ENCODE measurements around the gene CEACAM18.
"Not testable (repeated sequence)": the region's sequence is repeated elsewhere in the genome, so short reads cannot be mapped to it uniquely, and the experiment has no call there.

CEACAM18 gene

DNA sequence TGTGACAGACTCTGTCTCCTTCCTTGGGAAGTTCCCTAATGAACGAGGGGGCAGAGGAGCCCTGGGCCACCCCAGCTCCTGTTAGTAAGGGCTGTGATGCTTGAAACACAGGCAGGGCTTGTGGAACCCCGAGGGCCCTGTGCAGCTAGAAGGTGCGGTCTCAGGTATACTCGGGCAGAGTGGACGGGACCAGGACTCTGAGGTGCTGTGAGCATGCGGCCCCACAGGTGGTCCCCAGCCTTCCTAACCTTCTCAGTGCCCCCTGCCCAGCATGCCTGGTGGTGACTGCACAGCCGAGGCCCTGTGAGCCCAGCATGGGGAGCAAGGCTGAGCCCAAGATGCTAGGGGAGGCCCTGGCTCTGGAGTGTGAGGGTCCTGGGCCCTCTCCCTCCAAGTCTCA lies 16.1 kb upstream of the CEACAM18 start:
- TF ChIP-seq, protein P1, sequence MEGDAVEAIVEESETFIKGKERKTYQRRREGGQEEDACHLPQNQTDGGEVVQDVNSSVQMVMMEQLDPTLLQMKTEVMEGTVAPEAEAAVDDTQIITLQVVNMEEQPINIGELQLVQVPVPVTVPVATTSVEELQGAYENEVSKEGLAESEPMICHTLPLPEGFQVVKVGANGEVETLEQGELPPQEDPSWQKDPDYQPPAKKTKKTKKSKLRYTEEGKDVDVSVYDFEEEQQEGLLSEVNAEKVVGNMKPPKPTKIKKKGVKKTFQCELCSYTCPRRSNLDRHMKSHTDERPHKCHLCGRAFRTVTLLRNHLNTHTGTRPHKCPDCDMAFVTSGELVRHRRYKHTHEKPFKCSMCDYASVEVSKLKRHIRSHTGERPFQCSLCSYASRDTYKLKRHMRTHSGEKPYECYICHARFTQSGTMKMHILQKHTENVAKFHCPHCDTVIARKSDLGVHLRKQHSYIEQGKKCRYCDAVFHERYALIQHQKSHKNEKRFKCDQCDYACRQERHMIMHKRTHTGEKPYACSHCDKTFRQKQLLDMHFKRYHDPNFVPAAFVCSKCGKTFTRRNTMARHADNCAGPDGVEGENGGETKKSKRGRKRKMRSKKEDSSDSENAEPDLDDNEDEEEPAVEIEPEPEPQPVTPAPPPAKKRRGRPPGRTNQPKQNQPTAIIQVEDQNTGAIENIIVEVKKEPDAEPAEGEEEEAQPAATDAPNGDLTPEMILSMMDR (IDR thresholded peaks at IDR 0.05; ENCODE audit: low read depth, low read length) = no peak
- H3K4me3 ChIP-seq (replicated peaks in 1 of 2; ENCODE audit: low read depth in 2 of 2, low read length in 2 of 2) = no peak overlapping the region
- no peak for DNase-seq (ENCODE audit: low read depth in 2 of 2)

GRCh38 chr19:51462681-51463080 lies 15.7 kb upstream of the CEACAM18 start:
- DNase-seq (ENCODE audit: low read depth in 2 of 2) = no peak
- TF ChIP-seq, protein P1 (IDR thresholded peaks at IDR 0.05; ENCODE audit: low read depth, low read length) = no peak

GRCh38 chr19:51463976-51464581 lies 14.3 kb upstream of the CEACAM18 start:
- H3K4me3 ChIP-seq (replicated peaks in 1 of 2; ENCODE audit: low read depth in 2 of 2, low read length in 2 of 2); DNase-seq (ENCODE audit: low read depth in 2 of 2): not testable (repeated sequence)

More at GRCh38 chr19:51462681-51463080, 15.7 kb upstream of the CEACAM18 start:
- no peak overlapping the region for H3K4me3 ChIP-seq (replicated peaks in 1 of 2; ENCODE audit: low read depth in 2 of 2, low read length in 2 of 2)

DNA sequence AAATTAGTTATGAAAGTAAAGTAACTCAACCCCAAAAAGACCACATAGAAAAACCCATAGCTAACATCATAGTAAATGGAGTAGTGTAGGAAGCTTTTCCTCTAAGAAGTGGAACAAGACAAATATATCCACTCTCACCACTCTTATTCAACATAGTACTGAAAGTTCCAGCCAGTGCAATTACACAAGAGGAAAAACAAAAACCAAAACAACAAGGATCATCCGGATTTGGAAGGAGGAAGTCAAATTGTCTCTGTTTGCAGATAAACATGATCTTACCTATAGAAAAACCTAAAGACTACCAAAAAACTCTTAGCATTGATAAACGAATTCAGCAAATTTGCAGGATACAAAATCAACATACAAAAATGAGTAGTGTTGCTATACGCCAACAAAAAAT lies 11.6 kb upstream of the CEACAM18 start:
- no peak for DNase-seq (ENCODE audit: low read depth in 2 of 2)
- H3K4me3 ChIP-seq (replicated peaks in 1 of 2; ENCODE audit: low read depth in 2 of 2, low read length in 2 of 2) = no peak overlapping the region
- TF ChIP-seq, protein P1 (IDR thresholded peaks at IDR 0.05; ENCODE audit: low read depth, low read length) = no peak

DNA sequence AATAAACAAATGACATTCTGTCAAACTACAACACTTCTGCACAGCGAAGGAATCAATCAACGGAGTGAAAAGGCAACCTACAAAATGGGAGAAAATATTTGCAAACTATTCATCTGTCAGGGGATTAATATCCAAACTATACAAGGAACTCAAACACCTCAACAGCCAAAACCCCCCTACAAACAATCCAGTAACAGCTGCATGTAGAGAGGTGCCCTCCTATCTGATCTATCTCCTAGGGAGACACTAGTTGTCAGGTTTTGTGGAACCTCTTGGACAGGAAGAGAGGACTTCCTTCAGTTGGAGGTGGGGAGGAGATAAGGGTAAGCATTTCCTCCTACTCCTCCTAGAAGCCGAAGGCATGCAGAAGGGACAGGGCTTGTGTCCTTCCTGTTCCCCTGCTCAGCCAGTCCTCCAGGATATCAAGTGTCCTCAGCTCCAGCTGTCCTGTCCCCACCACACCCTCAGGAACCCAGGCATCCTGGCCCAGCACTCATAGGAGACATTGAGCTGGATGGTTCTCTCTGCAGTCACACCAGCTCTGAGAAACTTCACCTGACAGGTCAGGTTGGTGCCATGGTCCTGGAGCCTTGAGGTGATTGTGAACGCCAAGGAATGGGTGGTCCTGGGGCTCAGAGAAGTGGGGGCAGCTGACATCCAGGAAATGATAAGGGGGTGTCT lies 10.3 kb upstream of the CEACAM18 start:
- DNase-seq (ENCODE audit: low read depth in 2 of 2) = no peak
- TF ChIP-seq, protein P1 (IDR thresholded peaks at IDR 0.05; ENCODE audit: low read depth, low read length) = no peak
- no peak overlapping the region for H3K4me3 ChIP-seq (replicated peaks in 1 of 2; ENCODE audit: low read depth in 2 of 2, low read length in 2 of 2)

GRCh38 chr19:51468545-51468920 lies 9.8 kb upstream of the CEACAM18 start:
- TF ChIP-seq, protein P1 (IDR thresholded peaks at IDR 0.05; ENCODE audit: low read depth, low read length) = no peak
- DNase-seq (ENCODE audit: low read depth in 2 of 2) = no peak
- no peak overlapping the region for H3K4me3 ChIP-seq (replicated peaks in 1 of 2; ENCODE audit: low read depth in 2 of 2, low read length in 2 of 2)

DNA sequence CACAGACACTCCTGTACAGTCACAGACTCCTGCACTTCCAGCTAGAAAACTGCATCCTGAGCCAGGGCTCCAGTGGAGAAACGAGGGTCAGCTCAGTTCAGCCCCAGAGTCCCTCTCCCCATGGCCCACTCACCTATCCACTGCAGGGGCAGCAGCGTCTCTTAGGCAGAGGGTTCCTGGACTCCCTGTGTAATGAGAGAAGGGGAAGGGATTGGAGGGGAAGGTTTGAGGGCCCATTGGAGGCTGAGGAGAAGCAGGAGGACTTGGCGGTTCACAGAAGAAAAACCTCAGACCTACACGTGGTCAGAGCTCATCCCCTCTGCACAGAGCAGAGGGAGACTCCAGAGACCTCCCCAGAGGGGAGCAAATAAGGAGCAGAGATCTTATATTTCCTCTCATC lies 9.2 kb upstream of the CEACAM18 start:
- TF ChIP-seq, protein P1 (IDR thresholded peaks at IDR 0.05; ENCODE audit: low read depth, low read length) = no peak
- no peak overlapping the region for H3K4me3 ChIP-seq (replicated peaks in 1 of 2; ENCODE audit: low read depth in 2 of 2, low read length in 2 of 2)
- no peak for DNase-seq (ENCODE audit: low read depth in 2 of 2)

All from cardiac fibroblast (primary cell).